GM21526 (cell line): Measurements from ENCODE around the gene FAM184B.

Source experiments
- ATAC-seq: cut with Tn5 transposase; IDR thresholded peaks from one replicate; pipeline ENCODE4 v1.9.1; 2021; ENCODE audit warnings: moderate library complexity; ENCODE audit not compliant: unreplicated experiment, low FRiP score

The FAM184B gene

DNA sequence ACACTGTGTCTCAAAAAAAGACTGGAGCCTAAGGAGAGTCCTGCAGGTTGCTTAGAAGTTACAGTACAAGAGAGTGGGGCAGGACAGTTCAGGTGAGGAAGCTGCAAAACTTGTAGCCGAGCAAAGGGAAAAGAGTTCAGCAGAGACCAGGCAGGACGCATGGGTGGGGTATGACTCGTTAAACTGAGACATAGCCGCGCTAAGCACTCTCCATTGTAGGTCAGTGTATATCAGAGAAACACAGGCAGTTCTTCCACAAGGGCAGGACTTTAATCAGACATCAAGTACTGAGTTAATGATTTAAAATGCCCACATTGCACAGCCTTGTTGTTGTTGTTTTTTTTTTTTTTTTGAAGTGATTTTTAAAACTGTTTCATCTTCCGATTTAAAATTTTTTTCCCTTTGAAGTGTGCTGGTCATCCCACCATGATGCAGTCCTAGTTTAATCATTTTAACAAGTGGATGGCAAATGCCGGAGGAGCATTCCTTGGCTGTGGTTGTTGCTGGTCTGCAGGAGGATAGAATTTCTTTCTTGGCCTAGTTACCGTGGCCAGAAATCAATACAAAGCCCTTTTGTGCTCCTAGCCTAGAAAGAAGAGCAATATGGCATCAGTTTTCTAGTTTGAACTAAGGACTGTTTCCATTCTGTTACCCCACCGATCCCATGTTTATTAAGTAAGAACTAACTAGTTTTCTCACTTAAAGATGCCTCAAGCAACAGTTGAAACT is 194.2 kb downstream of the FAM184B start:
- no peak for ATAC-seq

DNA sequence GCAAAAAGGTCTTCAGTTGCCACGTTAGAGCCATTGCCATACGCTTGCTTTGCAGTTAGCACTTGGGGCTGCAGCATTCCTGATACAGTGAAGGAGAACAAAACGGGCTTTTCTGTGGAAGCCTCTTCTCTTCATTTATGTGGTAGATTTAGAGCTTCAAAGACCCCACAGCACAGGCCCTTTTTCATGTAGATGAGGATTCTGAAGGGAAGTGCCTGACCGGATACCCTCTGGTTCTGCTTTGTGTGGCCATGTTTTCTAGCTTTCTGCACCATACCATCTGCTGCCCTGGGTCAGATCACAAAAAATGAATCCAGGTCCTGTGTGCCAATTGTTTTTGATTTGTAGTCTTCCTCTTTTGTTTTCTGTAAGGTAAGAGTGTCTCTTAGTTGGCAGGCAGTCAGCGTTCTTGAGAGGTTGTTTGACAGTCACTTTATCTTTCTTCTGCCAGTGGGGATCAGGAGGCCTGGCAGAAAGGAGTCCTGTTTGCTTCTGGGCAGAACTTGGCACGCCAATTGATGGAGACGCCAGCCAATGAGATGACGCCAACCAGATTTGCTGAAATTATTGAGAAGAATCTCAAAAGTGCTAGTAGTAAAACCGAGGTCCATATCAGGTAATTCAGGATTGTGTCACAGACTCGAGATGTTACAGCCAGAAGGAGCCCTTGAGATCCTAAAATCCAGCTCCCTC is 196.8 kb downstream of the FAM184B start:
- ATAC-seq, result no peak

DNA sequence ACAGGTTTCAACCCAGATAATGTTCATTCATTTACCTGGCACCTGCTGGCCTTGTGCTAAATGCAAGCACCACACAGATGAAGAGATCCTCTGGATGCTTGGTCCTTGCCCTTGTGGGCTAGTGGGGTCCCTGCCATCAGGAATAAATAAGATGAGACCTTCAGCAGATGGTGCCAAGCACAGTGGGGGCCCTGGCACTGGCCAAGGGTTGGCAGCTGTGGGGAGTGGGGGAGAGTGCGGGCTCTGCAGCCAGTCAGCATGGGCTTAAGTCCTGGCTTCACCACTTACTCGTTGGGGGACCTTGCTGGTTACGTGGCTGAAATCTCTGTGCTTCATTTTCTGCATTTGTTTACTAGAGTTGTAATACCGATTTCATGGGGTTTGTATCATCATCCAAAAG is 197.5 kb downstream of the FAM184B start:
- ATAC-seq, result no peak

DNA sequence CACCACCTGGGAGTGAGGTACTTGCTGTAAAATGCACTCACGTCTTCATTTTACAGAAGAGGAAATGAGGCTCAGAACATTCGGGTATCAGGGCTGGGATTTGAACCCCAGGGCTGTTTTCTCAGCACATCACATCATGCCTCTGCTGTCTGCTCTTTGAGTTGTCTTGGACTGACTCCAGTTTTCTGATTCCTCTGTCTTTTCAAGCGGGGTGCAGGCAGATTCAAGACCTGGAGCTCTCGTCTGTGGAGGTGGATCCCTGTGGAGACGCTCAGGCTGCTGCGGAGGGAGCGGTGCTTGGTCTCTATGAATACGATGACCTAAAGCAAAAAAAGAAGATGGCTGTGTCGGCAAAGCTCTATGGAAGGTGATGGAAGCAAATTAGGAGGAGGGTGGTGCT is 198.1 kb downstream of the FAM184B start:
- ATAC-seq, result no peak

DNA sequence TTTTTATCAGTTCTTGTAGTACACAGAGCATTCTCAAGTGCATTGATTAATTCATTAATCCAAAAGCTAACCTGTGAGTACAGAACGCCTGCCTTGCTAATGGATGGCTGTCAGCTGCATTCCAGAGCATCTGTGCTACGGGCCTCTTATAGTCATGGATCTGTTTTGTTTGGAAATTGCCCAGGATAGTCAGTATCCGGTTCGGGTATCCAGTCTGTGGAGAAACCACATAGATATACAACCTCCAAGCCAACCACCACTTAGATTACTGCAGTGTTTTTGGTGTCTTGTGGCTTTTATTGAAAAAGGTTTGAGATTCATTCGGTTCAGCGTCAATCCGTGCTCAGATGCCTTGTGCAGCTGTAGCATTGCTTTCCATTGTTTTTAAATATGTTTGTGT is 200.5 kb downstream of the FAM184B start:
- no peak for ATAC-seq
